Lower leg skin (tissue), 3 donors: ENCODE data around the gene GNG4.

Source experiments
- CTCF ChIP-seq, 3 donors: fragments of 450-650 bp; IDR thresholded peaks; one replicate each; pipeline ENCODE4 v1.5.1; 2016; ENCODE audit warnings: antibody characterized with exemption in 3 of 3, mild to moderate bottlenecking in 3 of 3, moderate library complexity in 2 of 3
- POLR2A ChIP-seq, 2 donors: fragments of 450-650 bp; IDR thresholded peaks; one replicate each; pipeline ENCODE4 v1.6.1; 2016 to 2017; ENCODE audit warnings: antibody characterized with exemption in 2 of 2, mild to moderate bottlenecking in 1 of 2, moderate library complexity in 1 of 2

- TF ChIP-seq CTCF (IDR thresholded peaks at IDR 0.05): no peak
- TF ChIP-seq POLR2A (IDR thresholded peaks at IDR 0.05): no peak
Observed at GRCh38 chr1:235650341-235651169, 971 bp upstream of the GNG4 start.
